Caco-2 (cell line): Measurements from ENCODE around the gene MICA. TPM values are rescaled to one million over a fixed set of nuclear protein-coding genes. Genes with fewer than 3 reads are reported as not detected.

Experiments used
- BruUV-seq: library from RNA; stranded (reverse); fragments of 400-500 nt; replicated peaks from 2 replicates; lab custom pipeline; 2021; lab: Mats Ljungman, UMichigan
- CTCF ChIA-PET: fragments of 300-600 bp; sonication (Branson Sonifier 250); formaldehyde crosslinking; loops from one replicate; lab custom pipeline; 2022; ENCODE audit warnings: antibody characterized with exemption; lab: Charles Lee
- POLR2A ChIA-PET: fragments of 300-600 bp; sonication (Branson Sonifier 250); formaldehyde crosslinking; loops from one replicate; lab custom pipeline; 2022; ENCODE audit warnings: antibody characterized with exemption; lab: Charles Lee
- DNase-seq, 2 experiments: peaks; one replicate each; pipeline versions ENCODE4 v3.0.0 to v3.0.0-alpha.2; 2020 to 2022
- H3K27me3 ChIP-seq: replicated peaks from 2 replicates; pipeline ENCODE4 v1.6.0; 2011; ENCODE audit warnings: low read length; ENCODE audit not compliant: control insufficient read depth, insufficient read depth
- H3K36me3 ChIP-seq: 2 replicates; pipeline ENCODE4 v1.5.1; 2011; ENCODE audit warnings: low read length; ENCODE audit not compliant: control insufficient read depth, insufficient read depth
- H3K4me1 ChIP-seq: fragments of 250-450 bp; sonication (Bioruptor Pico); 2 replicates; pipeline ENCODE4 v1.5.1; 2020; ENCODE audit warnings: mild to moderate bottlenecking
- H3K4me3 ChIP-seq: 2 replicates; pipeline ENCODE4 v1.5.1; 2011; ENCODE audit warnings: low read depth, mild to moderate bottlenecking, control low read depth, low read length
- H3K9me3 ChIP-seq: fragments of 250-450 bp; sonication (Bioruptor Pico); 2 replicates; pipeline ENCODE4 v1.5.1; 2020; ENCODE audit warnings: mild to moderate bottlenecking, moderate library complexity
- H3K27ac Mint-ChIP-seq: one replicate; pipeline ENCODE4 v1.8.0; 2022; ENCODE audit warnings: mixed read lengths; ENCODE audit not compliant: unreplicated experiment
- H3K27me3 Mint-ChIP-seq: one replicate; pipeline ENCODE4 v1.8.0; 2022; ENCODE audit warnings: mixed read lengths; ENCODE audit not compliant: insufficient read depth, unreplicated experiment
- H3K36me3 Mint-ChIP-seq: one replicate; pipeline ENCODE4 v1.8.0; 2022; ENCODE audit warnings: mild to moderate bottlenecking, mixed read lengths; ENCODE audit not compliant: insufficient read depth, unreplicated experiment
- H3K4me1 Mint-ChIP-seq: one replicate; pipeline ENCODE4 v1.8.0; 2022; ENCODE audit warnings: low read depth, mixed read lengths; ENCODE audit not compliant: unreplicated experiment
- H3K4me3 Mint-ChIP-seq: one replicate; pipeline ENCODE4 v1.8.0; 2022; ENCODE audit warnings: mild to moderate bottlenecking, moderate library complexity, mixed read lengths; ENCODE audit not compliant: unreplicated experiment
- H3K9me3 Mint-ChIP-seq: one replicate; pipeline ENCODE4 v1.8.0; 2022; ENCODE audit warnings: mixed read lengths; ENCODE audit not compliant: unreplicated experiment
- CTCF ChIP-seq, 2 experiments: fragments of 200-600 bp in 1 of 2; IDR thresholded peaks; 1 replicate in 1 of 2; 2 replicates in 1 of 2; pipeline versions ENCODE4 v1.5.1 to v1.8.0; 2011 to 2022; ENCODE audit warnings: antibody characterized with exemption in 1 of 2, control low read depth in 1 of 2, inconsistent platforms in 1 of 2, low read depth in 1 of 2, low read length in 1 of 2, mild to moderate bottlenecking in 1 of 2, moderate library complexity in 1 of 2; ENCODE audit not compliant: insufficient read depth in 1 of 2, severe bottlenecking in 1 of 2, unreplicated experiment in 1 of 2
- intact Hi-C: fragments of 100-400 bp; cut with micrococcal nuclease; formaldehyde crosslinking; loops from one replicate; pipeline ENCODE4 v1.10.0; 2022; ENCODE audit not compliant: unreplicated experiment
- total RNA-seq: library from RNA; stranded (reverse); gene quantifications from 2 replicates; pipeline ENCODE4 v1.2.3, GENCODE V29; 2022

The MICA gene
- total RNA-seq, 1 experiment from 2014 or later, result 12.6 TPM

- Mint-ChIP-seq H3K4me3 (no peak overlapping the region), H3K27ac (no peak overlapping the region), H3K27me3 (peaks cover 5% of the 10 kb centered on the region), H3K9me3 (no peaks in the 10 kb centered on the region), H3K4me1 (no peaks in the 10 kb centered on the region), H3K36me3 (no peaks in the 10 kb centered on the region)
- ChIA-PET POLR2A (no interaction called here), CTCF (interaction anchor here (0.8 kb wide), 1 partner anchor 19 kb away, joined by 3 read pairs; no protein-coding TSS in a partner anchor)
- Histone ChIP-seq H3K4me1 (0 out of 2 replicates have a peak, but pooled peaks cover 4% of the 10 kb centered on the region), H3K27me3 (no peaks in the 10 kb centered on the region), H3K4me3 (no peak overlapping the region), H3K36me3 (no peaks in the 10 kb centered on the region), H3K9me3 (no peaks in the 10 kb centered on the region)
- intact Hi-C loops, result no loop called here
- no peak for DNase-seq
- no TSS peak for BruUV-seq
- TF ChIP-seq CTCF (IDR thresholded peaks at IDR 0.05; ENCODE audit: insufficient read depth in 1 of 2, low read depth in 1 of 2, low read length in 1 of 2, severe bottlenecking in 1 of 2, unreplicated experiment in 1 of 2), result no peak
Measured at GRCh38 chr6:31378721-31379103, 24.7 kb upstream of the MICA start.

GRCh38 chr6:31379850-31380249 is 23.5 kb upstream of the MICA start:
- Mint-ChIP-seq H3K27ac (no peak overlapping the region), H3K27me3 (peaks cover 5% of the 10 kb centered on the region), H3K4me3 (no peak overlapping the region), H3K36me3 (no peaks in the 10 kb centered on the region), H3K9me3 (no peaks in the 10 kb centered on the region), H3K4me1 (no peaks in the 10 kb centered on the region)
- no peaks in the 10 kb centered on the region for H3K27me3 ChIP-seq
- ChIA-PET POLR2A (no interaction called here), CTCF (interaction anchor here (0.6 to 0.7 kb wide), 2 partner anchors 167 to 255 kb away, joined by 3 to 4 read pairs; no protein-coding TSS in a partner anchor)
- DNase-seq, result no peak
- no peaks in the 10 kb centered on the region for H3K36me3 ChIP-seq
- BruUV-seq, result no TSS peak
- no peak for TF ChIP-seq CTCF (IDR thresholded peaks at IDR 0.05; ENCODE audit: insufficient read depth in 1 of 2, low read depth in 1 of 2, low read length in 1 of 2, severe bottlenecking in 1 of 2, unreplicated experiment in 1 of 2)
- no peak overlapping the region for H3K4me3 ChIP-seq
- intact Hi-C loops, result no loop called here
- H3K4me1 ChIP-seq, result 0 out of 2 replicates have a peak, but pooled peaks cover 4% of the 10 kb centered on the region
- no peaks in the 10 kb centered on the region for H3K9me3 ChIP-seq

GRCh38 chr6:31381666-31382065 is 21.7 kb upstream of the MICA start:
- TF ChIP-seq CTCF (IDR thresholded peaks at IDR 0.05; ENCODE audit: insufficient read depth in 1 of 2, low read depth in 1 of 2, low read length in 1 of 2, severe bottlenecking in 1 of 2, unreplicated experiment in 1 of 2), result no peak
- POLR2A ChIA-PET, result no interaction called here
- Histone ChIP-seq H3K27me3 (no peaks in the 10 kb centered on the region), H3K4me1 (0 out of 2 replicates have a peak, but pooled peaks cover 4% of the 10 kb centered on the region), H3K9me3 (no peaks in the 10 kb centered on the region), H3K4me3 (no peak overlapping the region), H3K36me3 (no peaks in the 10 kb centered on the region)
- Mint-ChIP-seq H3K4me1 (no peaks in the 10 kb centered on the region), H3K27ac (no peak overlapping the region), H3K36me3 (no peaks in the 10 kb centered on the region), H3K9me3 (no peaks in the 10 kb centered on the region), H3K4me3 (no peak overlapping the region), H3K27me3 (peaks cover 5% of the 10 kb centered on the region)
- DNase-seq, result no peak
- intact Hi-C loops, result no loop called here
- CTCF ChIA-PET, result no interaction called here
- no TSS peak for BruUV-seq
